ENCODE measurements around the gene GLP2R. TPM values are rescaled to one million over a fixed set of nuclear protein-coding genes. Genes with fewer than 3 reads are reported as not detected.

GLP2R gene
- total RNA-seq, 1 experiment from 2014 or later = not detected

GRCh38 chr17:9880582-9880999 is 54.9 kb downstream of the GLP2R start (continued):
- TF ChIP-seq, protein P1, sequence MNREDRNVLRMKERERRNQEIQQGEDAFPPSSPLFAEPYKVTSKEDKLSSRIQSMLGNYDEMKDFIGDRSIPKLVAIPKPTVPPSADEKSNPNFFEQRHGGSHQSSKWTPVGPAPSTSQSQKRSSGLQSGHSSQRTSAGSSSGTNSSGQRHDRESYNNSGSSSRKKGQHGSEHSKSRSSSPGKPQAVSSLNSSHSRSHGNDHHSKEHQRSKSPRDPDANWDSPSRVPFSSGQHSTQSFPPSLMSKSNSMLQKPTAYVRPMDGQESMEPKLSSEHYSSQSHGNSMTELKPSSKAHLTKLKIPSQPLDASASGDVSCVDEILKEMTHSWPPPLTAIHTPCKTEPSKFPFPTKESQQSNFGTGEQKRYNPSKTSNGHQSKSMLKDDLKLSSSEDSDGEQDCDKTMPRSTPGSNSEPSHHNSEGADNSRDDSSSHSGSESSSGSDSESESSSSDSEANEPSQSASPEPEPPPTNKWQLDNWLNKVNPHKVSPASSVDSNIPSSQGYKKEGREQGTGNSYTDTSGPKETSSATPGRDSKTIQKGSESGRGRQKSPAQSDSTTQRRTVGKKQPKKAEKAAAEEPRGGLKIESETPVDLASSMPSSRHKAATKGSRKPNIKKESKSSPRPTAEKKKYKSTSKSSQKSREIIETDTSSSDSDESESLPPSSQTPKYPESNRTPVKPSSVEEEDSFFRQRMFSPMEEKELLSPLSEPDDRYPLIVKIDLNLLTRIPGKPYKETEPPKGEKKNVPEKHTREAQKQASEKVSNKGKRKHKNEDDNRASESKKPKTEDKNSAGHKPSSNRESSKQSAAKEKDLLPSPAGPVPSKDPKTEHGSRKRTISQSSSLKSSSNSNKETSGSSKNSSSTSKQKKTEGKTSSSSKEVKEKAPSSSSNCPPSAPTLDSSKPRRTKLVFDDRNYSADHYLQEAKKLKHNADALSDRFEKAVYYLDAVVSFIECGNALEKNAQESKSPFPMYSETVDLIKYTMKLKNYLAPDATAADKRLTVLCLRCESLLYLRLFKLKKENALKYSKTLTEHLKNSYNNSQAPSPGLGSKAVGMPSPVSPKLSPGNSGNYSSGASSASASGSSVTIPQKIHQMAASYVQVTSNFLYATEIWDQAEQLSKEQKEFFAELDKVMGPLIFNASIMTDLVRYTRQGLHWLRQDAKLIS (CRISPR knock-in tag; IDR thresholded peaks at IDR 0.05; ENCODE audit: borderline replicate concordance) = no peak
- TF ChIP-seq TEAD1 (CRISPR knock-in tag; IDR thresholded peaks at IDR 0.05) = no peak
- TF ChIP-seq, protein P2, sequence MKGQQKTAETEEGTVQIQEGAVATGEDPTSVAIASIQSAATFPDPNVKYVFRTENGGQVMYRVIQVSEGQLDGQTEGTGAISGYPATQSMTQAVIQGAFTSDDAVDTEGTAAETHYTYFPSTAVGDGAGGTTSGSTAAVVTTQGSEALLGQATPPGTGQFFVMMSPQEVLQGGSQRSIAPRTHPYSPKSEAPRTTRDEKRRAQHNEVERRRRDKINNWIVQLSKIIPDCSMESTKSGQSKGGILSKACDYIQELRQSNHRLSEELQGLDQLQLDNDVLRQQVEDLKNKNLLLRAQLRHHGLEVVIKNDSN (CRISPR knock-in tag; IDR thresholded peaks at IDR 0.05) = no peak
- TF ChIP-seq NR2C2 (CRISPR knock-in tag; IDR thresholded peaks at IDR 0.05) = no peak
- TF ChIP-seq, protein P3, sequence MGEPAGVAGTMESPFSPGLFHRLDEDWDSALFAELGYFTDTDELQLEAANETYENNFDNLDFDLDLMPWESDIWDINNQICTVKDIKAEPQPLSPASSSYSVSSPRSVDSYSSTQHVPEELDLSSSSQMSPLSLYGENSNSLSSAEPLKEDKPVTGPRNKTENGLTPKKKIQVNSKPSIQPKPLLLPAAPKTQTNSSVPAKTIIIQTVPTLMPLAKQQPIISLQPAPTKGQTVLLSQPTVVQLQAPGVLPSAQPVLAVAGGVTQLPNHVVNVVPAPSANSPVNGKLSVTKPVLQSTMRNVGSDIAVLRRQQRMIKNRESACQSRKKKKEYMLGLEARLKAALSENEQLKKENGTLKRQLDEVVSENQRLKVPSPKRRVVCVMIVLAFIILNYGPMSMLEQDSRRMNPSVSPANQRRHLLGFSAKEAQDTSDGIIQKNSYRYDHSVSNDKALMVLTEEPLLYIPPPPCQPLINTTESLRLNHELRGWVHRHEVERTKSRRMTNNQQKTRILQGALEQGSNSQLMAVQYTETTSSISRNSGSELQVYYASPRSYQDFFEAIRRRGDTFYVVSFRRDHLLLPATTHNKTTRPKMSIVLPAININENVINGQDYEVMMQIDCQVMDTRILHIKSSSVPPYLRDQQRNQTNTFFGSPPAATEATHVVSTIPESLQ (CRISPR knock-in tag; IDR thresholded peaks at IDR 0.05) = no peak
- TF ChIP-seq MXD4 (CRISPR knock-in tag; IDR thresholded peaks at IDR 0.05; ENCODE audit: borderline replicate concordance) = no peak
- TF ChIP-seq, protein P4, sequence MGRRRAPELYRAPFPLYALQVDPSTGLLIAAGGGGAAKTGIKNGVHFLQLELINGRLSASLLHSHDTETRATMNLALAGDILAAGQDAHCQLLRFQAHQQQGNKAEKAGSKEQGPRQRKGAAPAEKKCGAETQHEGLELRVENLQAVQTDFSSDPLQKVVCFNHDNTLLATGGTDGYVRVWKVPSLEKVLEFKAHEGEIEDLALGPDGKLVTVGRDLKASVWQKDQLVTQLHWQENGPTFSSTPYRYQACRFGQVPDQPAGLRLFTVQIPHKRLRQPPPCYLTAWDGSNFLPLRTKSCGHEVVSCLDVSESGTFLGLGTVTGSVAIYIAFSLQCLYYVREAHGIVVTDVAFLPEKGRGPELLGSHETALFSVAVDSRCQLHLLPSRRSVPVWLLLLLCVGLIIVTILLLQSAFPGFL (CRISPR knock-in tag; IDR thresholded peaks at IDR 0.05; ENCODE audit: borderline replicate concordance) = no peak
- no peak for TF ChIP-seq ZNF219 (CRISPR knock-in tag; IDR thresholded peaks at IDR 0.05; ENCODE audit: borderline replicate concordance)
- TF ChIP-seq, protein P5, sequence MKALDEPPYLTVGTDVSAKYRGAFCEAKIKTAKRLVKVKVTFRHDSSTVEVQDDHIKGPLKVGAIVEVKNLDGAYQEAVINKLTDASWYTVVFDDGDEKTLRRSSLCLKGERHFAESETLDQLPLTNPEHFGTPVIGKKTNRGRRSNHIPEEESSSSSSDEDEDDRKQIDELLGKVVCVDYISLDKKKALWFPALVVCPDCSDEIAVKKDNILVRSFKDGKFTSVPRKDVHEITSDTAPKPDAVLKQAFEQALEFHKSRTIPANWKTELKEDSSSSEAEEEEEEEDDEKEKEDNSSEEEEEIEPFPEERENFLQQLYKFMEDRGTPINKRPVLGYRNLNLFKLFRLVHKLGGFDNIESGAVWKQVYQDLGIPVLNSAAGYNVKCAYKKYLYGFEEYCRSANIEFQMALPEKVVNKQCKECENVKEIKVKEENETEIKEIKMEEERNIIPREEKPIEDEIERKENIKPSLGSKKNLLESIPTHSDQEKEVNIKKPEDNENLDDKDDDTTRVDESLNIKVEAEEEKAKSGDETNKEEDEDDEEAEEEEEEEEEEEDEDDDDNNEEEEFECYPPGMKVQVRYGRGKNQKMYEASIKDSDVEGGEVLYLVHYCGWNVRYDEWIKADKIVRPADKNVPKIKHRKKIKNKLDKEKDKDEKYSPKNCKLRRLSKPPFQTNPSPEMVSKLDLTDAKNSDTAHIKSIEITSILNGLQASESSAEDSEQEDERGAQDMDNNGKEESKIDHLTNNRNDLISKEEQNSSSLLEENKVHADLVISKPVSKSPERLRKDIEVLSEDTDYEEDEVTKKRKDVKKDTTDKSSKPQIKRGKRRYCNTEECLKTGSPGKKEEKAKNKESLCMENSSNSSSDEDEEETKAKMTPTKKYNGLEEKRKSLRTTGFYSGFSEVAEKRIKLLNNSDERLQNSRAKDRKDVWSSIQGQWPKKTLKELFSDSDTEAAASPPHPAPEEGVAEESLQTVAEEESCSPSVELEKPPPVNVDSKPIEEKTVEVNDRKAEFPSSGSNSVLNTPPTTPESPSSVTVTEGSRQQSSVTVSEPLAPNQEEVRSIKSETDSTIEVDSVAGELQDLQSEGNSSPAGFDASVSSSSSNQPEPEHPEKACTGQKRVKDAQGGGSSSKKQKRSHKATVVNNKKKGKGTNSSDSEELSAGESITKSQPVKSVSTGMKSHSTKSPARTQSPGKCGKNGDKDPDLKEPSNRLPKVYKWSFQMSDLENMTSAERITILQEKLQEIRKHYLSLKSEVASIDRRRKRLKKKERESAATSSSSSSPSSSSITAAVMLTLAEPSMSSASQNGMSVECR (CRISPR knock-in tag; IDR thresholded peaks at IDR 0.05; ENCODE audit: borderline replicate concordance) = no peak

DNA sequence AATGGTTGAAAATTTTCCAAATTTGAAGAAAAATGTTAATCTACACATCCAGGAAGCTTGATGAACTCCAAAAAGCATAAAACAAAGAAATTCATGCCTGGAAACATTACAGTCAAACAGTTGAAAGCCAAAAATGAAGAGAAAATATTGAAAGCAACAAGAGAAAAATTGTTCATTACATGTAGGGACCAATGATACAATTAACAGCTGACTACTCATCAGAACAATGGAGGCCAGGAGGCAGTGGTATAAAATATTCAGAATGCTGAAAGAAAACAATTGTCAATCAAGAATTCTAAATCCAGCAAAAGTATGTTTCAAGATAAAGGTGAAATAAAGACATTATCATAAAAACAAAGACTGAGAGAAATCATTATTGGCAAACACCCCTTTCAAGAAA is 57.7 kb downstream of the GLP2R start:
- ChIA-PET POLR2A (no interaction called here), CTCF (no interaction called here)
- ATAC-seq (no peak), DNase-seq (ENCODE audit: low spot score) (no peak)
- H3K4me3 Mint-ChIP-seq = no peak overlapping the region
- no peaks in the 10 kb centered on the region for H3K4me1 Mint-ChIP-seq
- H3K36me3 Mint-ChIP-seq = peaks cover 17% of the 10 kb centered on the region
- peak; percentile 96 for TF ChIP-seq ZNF317 (CRISPR knock-in tag; IDR thresholded peaks at IDR 0.05; ENCODE audit: borderline replicate concordance, low read depth)
- TF ChIP-seq, protein P6, sequence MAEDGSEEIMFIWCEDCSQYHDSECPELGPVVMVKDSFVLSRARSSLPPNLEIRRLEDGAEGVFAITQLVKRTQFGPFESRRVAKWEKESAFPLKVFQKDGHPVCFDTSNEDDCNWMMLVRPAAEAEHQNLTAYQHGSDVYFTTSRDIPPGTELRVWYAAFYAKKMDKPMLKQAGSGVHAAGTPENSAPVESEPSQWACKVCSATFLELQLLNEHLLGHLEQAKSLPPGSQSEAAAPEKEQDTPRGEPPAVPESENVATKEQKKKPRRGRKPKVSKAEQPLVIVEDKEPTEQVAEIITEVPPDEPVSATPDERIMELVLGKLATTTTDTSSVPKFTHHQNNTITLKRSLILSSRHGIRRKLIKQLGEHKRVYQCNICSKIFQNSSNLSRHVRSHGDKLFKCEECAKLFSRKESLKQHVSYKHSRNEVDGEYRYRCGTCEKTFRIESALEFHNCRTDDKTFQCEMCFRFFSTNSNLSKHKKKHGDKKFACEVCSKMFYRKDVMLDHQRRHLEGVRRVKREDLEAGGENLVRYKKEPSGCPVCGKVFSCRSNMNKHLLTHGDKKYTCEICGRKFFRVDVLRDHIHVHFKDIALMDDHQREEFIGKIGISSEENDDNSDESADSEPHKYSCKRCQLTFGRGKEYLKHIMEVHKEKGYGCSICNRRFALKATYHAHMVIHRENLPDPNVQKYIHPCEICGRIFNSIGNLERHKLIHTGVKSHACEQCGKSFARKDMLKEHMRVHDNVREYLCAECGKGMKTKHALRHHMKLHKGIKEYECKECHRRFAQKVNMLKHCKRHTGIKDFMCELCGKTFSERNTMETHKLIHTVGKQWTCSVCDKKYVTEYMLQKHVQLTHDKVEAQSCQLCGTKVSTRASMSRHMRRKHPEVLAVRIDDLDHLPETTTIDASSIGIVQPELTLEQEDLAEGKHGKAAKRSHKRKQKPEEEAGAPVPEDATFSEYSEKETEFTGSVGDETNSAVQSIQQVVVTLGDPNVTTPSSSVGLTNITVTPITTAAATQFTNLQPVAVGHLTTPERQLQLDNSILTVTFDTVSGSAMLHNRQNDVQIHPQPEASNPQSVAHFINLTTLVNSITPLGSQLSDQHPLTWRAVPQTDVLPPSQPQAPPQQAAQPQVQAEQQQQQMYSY (CRISPR knock-in tag; IDR thresholded peaks at IDR 0.05) = no peak
- H3K27me3 Mint-ChIP-seq (ENCODE audit: low read depth) = peaks cover 4% of the 10 kb centered on the region; the same call in 1 of the 2 replicates
- peaks cover 40% of the 10 kb centered on the region for H3K9me3 Mint-ChIP-seq
- H3K27ac Mint-ChIP-seq = no peak overlapping the region
